ENCODE measurements around the gene IFNLR1. TPM values are rescaled to one million over a fixed set of nuclear protein-coding genes. Genes with fewer than 3 reads are reported as not detected.

IFNLR1 gene
- total RNA-seq, 1 experiment from 2014 or later: 4.1 TPM

DNA sequence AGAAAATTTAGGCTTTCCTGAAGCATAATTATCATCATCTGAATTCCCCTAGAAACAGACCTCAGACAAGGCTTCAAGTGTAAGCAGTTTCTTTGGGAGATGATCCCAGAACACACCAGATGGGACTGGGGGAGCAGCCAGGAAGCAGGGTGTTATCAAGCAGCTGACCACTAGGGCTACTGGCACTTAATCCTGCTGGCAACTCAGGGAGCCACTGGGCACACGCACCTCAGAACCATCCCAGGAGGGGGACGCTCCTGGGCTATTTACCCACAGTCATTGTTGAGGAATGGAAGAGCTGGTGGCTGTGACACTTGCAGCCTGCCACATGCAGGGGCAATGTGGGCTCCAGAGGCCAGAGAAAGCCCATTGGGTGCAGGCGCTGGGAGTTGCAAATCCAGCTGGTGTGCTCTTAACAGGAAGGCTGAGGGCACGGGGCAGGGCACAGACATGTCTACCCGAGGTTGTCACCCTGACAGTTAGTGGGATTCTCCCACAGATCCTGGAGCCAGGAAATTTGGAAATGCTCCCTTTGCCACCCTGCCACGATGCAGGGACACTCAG lies 29.1 kb downstream of the IFNLR1 start:
- in situ Hi-C loops (cut with HindIII; ENCODE audit: low pct_unique_long_range_greater_than_20kb, low sequenced_read_pairs): no loop called here
- DNase-seq (ENCODE audit: low read depth): no peak

DNA sequence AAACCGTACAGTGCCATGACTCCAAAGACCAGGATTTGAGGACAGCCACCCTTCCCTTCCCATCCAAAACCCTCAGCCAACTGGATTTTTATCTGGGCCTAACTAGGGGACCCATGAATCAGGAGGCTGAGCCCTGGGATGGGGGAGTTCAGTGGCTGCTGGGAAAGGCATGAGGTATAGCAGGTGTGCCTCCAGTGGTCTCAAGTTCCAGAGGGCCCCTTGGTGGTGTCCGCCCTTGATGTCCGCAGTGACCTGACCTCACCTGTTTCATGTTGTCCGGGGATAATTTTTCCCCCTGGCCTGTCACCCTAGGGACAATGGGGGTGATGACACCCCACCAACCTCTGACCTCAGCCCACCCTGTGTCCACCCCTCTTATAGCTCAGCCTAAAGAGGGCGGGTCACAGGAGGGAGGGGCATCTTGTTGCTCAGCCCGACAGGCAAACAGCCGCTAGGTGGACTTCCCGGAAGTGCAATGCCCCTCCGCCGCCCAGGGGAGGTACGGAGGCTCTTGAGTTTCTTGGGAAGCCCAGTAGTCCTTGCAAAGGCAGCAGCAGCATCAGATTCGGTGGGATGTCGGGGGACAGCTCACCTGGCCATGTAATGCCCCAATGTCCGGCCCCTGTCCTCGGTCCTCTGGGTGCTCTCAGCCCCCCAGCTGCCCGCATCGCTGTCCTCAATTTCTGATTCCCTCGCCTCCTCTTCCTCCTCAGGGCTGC lies 30.4 kb downstream of the IFNLR1 start:
- in situ Hi-C loops (cut with HindIII; ENCODE audit: low pct_unique_long_range_greater_than_20kb, low sequenced_read_pairs): no loop called here
- DNase-seq (ENCODE audit: low read depth): no peak

DNA sequence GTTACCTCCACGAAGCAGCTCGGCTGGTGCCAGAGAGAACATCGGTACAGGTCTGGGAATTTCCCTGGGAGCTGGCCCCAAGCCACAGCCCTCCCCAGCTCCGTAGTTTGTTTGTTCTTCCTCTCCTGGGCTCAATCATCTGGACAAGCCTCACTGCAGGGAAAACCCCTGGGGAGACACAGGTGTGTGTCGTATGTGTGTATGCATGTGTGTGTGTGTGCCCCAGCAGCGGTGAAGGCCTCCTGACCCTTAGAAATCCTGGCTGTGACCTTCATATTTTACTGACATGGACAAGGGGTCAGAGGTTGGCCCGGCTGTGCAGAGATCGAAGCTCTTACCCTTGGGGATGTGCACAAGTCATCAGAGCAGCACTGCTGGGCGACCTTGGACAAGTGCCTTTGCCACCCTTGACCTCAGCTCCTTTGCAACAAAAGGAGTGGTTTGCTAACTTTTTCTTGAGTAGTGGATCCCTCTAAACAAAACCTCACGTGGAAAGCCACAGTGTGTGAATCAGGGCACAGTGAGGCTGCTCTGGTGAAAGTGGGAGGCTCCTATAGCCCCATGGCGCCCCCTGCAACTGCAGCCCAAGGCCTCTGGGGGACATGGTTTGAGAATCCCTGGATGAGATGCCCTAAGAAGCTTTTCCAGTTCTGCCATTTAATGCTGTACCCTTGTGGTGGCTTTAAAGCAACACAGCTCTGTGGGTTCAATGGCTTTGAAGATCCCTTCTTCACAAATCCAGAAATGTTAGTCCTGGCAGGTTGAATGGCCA lies 31.9 kb downstream of the IFNLR1 start:
- in situ Hi-C loops (cut with HindIII; ENCODE audit: low pct_unique_long_range_greater_than_20kb, low sequenced_read_pairs): no loop called here
- no peak for DNase-seq (ENCODE audit: low read depth)

DNA sequence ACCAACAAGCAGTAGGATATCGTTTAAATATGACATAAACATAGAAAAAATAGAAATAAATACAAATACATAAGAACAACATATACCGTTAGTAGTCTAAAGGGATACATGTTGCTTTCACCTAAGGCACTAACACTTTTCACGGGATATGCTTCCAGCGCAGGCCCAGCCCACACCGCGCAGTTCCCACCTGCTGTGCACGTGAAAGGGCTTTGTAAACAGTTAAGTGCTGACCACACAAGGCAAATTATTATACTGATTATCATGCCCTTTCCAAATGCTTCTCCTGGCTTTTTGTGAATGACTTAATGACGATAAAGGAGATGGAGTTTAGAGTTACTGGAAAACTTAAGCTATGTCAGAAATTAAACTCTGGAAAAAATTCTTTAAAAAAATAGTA lies 32.9 kb downstream of the IFNLR1 start:
- in situ Hi-C loops (cut with HindIII; ENCODE audit: low pct_unique_long_range_greater_than_20kb, low sequenced_read_pairs): no loop called here
- DNase-seq (ENCODE audit: low read depth): no peak

DNA sequence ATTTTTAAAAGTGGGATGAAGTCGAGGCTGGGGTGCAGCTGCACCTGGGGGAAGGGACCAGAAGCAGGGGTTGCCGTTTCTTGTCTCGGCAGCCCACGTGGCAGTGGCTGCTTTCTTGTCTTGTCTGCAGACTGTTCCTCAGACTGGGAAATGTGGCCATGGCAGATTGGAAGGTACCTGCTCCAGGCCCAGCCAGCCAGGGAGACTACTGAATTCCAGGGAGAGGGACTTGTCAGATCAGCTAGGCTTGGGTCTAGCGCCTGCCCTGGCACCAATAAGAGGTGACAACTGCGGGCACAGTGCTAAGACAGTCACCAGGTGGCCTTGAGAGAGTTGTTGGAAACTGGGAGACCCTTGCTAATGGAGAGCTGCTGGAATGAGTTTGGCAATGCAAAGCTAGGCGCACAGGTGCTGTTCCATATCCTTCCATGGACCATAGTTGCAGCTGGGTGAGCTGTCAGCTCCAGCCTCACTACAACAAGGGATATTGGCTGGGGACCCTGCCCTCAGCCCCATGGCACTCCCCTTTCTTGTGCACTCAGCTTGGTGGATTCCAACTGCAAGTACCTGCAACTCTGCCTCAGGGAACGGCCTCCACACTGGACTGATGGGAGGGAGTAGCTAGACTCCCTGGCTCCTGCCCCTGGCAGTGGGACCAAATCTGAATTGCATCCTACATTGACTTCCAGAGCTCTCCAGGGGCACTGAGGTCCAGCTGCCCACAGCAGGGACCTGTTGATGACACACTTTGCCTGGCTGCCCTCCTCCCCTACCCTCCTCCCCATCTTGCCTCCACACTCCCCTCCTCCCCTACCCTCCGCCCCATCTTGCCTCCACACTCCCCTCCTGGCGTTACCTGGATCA lies 34.2 kb downstream of the IFNLR1 start:
- in situ Hi-C loops (cut with HindIII; ENCODE audit: low pct_unique_long_range_greater_than_20kb, low sequenced_read_pairs): no loop called here
- DNase-seq (ENCODE audit: low read depth): no peak

DNA sequence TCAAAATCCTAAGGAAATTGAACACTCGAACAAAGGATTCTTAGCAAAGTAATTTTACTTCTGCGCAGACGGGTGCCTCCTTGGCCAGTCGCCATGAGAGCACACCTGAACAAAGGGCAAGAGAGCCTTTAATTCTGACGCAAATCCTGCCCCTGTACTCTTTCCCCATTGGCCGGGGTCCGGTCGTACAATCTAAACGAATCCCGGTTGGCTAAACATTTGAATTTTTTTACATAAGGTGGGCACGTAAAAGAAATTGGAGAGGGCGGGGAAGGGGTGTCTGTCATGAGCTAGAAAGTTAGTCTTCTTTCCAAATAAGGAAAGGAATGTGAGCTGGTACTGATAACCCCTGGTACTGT lies 35.9 kb downstream of the IFNLR1 start:
- in situ Hi-C loops (cut with HindIII; ENCODE audit: low pct_unique_long_range_greater_than_20kb, low sequenced_read_pairs): no loop called here

DNA sequence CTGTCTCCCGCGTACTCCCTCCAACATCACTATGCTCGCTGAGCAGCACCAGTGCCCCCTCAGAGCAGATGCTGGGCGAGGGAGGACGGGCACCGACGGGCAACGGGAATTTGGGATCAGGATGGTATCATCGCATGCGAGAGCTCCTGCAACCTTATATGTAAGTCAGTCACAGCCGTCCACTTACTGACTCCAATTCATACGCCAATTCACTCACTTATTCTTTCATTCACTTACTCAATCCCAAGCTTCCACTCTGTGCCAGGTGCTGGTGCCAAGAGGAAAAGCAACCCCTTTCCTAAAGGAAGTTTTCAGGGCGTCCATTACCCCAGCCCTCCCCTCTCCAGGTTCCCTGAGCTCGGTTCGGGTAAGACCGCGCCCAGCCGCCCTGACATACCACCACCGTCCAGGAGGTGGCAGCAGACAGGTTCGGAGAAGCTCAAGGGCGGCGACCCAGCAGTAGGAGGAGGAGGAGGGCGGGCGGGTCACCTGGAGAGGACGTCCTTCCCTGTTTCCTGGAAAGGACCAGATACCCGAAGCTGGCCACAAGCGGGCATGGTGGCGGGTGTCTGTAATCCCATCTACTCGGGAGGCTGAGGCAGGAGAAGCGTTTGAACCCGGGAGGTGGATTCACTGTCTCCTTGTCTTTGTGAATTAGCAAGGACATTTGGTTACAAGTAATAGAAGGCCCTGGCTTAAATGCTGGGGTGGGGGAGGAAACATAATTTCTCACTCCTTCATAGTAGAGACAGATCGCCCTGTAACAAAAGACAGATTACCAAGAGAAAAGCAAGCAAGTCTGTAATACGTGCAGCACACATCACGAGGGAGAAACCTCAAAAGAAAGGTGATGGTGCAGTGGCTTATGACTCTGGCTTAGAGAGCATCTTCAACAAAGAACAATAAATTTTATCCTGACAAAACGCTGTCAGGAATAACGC lies 36.6 kb downstream of the IFNLR1 start:
- in situ Hi-C loops (cut with HindIII; ENCODE audit: low pct_unique_long_range_greater_than_20kb, low sequenced_read_pairs): no loop called here
- DNase-seq (ENCODE audit: low read depth): peak; percentile 86

More for the DNA sequence above, 35.9 kb downstream of the IFNLR1 start:
- no peak for DNase-seq (ENCODE audit: low read depth)

DNA sequence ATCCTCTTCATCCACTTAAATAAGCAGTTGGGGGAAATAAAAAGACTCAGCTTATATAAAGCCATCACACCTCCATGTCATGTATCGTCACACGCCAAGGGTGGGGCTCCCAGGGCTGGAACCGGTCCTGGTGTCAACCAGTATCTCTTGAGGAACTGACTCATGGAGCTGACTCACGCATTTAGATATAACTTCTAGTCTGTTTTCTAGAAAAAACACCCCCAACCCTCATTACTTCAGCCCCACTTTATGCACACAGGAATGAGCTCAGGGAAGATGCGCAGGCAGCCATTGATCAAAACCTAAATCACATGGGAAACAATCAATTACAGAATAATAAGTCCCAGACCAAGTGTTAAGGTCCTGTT lies 37.2 kb downstream of the IFNLR1 start:
- in situ Hi-C loops (cut with HindIII; ENCODE audit: low pct_unique_long_range_greater_than_20kb, low sequenced_read_pairs): no loop called here
- peak; percentile 58 for DNase-seq (ENCODE audit: low read depth)

DNA sequence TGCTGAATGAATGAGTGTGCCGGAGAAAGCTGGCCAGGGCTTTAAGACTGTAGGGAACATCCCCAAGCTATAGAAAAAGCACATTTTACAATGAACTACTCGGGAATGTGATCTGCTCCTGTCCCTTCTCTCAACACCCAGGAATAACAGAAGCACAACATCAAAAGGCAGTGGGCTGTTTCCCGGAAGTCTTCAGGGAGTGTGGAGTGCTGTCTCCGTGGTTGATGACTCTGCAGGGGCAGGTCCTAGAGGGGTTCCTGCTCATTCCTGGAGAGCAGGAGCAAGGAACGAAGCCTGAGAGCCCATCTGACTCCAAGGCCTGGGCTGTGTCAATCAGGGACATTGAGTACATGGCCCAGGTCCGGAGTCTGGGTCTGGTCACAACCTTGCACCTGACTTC lies 39.3 kb downstream of the IFNLR1 start:
- no peak for DNase-seq (ENCODE audit: low read depth)
- in situ Hi-C loops (cut with HindIII; ENCODE audit: low pct_unique_long_range_greater_than_20kb, low sequenced_read_pairs): no loop called here

DNA sequence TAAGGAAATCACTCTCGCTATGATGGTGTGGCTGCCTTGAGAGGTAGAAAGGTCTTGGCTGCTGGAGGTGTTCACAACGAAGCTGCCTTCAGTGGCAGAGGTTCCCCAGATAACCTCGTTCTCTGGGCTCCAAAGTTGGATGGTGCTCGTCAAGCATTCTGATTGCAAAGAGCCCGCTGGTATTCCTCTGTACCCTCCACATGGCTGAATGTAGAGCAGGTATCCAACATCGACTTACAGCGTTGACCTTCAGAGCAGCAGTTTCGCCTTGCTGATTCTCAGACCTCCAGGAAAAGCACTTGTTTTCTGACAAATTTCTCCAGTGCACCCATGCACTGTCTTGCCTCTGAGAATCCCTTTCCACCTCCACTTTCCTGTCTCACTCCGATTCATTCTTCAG lies 39.9 kb downstream of the IFNLR1 start:
- in situ Hi-C loops (cut with HindIII; ENCODE audit: low pct_unique_long_range_greater_than_20kb, low sequenced_read_pairs): no loop called here
- no peak for DNase-seq (ENCODE audit: low read depth)

DNA sequence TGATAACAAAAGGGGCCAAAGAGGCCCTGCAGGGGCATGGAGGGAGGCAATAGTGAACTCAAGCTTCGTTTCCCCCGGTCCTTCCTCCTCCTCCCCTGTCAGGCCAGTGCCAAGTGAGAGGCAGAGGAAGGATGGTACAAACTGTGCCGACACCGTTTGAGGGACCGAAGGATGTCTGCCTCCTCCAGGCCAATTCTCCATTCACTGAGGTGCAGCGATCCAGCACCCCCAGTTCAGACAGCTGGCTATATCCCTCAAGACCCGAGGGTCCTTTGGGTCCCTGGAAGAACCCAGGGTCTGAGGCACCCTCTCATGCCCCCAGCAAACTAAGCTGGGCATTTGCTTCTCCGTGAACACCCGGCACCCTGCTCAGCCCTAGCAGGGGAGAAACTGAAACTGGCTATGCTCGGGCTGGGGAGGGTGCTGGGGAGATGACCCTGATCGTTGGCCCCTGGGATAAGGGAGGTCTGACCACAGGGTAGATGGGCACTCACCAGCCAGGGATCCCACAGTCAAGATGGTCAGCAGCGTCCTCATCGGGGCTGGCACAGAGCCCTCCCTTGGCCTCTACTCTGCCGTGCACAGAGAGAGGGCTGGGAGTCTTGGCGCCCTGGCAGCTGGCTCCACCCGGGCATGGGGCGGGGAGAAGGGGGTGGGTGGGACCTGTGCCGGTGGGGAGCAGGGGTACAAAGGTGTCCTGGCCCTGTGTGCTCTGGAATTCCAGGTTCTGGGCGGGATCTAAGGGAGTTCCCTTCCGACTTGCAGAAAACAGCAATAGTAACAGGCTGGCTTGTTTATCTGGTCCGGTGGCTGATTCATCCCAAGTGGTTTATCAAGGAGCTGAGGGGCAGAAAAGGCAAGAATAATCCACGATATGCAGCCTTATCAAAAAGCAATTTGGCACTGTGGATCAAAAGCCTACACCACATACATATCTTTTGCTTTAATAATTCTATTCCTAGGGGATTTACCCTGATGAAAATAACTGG lies 44.2 kb downstream of the IFNLR1 start, which contains the start of gene IL22RA1:
Gene IL22RA1, minus strand, starts transcription at position 595 of the 989 bp plus-strand sequence. Its CDS starts 58 bp downstream, at position 537.
- in situ Hi-C loops (cut with HindIII; ENCODE audit: low pct_unique_long_range_greater_than_20kb, low sequenced_read_pairs): no loop called here
- DNase-seq (ENCODE audit: low read depth): no peak

DNA sequence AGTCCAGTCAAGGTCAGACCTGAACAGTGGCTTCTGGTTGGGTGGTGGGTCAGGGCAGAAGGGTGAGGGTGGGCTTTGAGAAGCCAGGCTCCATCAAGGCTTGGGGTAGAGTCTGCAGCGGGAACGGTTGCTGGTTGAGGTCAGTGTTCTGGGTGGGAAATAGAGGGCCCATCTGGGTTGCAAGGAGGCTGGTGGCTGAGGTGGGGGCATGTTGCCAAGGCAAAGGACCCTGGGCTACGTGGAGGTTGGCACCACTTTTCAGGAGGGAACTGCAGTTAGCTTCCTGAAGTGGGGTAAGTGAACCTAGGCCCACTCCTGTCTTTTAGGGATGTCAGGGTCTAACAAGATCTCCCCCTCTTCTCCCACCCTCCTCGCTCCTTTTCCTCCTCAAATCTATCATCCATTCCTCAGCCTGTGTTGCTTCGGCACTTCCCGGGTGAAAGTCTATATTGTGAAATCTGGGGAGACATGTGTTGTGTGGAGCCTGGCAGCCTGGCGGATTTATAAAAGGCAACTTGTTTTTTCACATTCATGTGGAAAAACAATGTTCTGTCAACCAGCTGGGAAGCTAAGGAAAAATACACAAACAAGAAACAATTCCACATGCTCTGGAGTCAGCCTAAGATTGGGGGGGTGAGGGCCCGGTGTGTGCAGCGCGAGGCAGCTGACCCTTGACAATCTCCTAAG lies 45.6 kb downstream of the IFNLR1 start:
- in situ Hi-C loops (cut with HindIII; ENCODE audit: low pct_unique_long_range_greater_than_20kb, low sequenced_read_pairs): no loop called here
- no peak for DNase-seq (ENCODE audit: low read depth)

DNA sequence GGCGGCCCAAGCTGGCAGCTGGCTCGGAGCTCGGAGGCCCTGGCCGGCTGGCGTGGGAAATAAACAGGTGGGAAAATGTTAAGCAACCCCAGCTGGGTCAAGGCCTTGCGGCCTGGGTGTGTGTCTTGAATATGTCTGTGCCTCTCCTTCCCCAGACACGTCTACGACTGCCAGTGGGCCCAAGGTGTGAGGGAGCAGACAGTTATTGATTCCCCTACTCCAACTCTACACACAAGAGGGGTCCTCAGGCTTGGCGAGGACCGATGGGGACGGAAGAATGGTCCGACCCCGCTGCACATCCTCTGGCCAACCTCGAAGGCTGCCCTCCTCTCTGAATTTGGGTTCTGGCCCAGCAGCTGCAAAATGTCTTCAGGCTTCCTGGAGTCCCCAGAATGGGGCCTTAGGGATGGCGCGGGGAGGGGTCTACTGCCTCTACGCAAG lies 46.3 kb downstream of the IFNLR1 start:
- in situ Hi-C loops (cut with HindIII; ENCODE audit: low pct_unique_long_range_greater_than_20kb, low sequenced_read_pairs): no loop called here
- DNase-seq (ENCODE audit: low read depth): no peak

DNA sequence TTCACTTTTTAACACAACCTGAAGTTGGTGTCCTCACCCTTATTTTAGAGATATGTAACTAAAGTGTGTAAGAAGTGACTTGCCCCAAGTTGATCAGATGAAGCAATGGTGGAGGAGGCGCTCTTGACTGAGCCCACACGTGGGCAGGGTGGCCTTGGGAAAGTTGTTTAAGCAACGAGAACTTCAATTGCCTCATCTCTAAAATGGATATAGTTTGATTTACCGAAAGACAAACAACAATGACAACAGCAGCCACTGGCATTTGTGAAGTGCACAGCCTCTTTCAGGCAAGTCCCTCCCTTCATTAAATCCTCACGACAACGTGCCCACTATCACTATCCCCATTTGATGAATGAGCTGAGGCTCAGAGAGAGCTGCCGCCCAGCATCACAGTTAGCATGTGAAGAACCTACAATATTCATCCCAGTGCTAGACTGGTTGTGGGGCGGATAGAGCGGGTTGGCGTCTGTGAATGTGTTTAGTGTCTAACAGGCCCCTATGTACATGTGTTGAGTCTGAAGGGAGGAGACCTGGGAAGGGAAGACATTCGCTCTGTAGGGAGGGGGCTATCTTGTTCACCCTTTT lies 47.2 kb downstream of the IFNLR1 start:
- DNase-seq (ENCODE audit: low read depth): no peak
- in situ Hi-C loops (cut with HindIII; ENCODE audit: low pct_unique_long_range_greater_than_20kb, low sequenced_read_pairs): no loop called here

DNA sequence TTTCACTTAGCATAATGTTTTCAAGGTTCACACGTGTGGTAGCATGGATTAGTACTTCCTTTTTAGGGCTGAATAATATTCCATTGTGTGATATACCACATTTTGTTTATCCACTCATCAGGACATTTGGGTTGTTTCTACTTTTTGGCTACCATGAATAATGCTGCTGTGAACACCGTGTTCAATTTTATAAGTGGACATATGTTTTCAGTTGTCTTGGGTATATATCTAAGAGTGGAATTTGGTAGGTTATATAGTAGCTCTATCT lies 47.9 kb downstream of the IFNLR1 start:
- in situ Hi-C loops (cut with HindIII; ENCODE audit: low pct_unique_long_range_greater_than_20kb, low sequenced_read_pairs): no loop called here
- DNase-seq (ENCODE audit: low read depth): no peak

All from Caki2 (cell line).